Amniotic stem cell (primary cell): ENCODE measurements around the gene COLQ.

Experiments used
- DNase-seq: peaks from one replicate; lab custom pipeline; 2025; lab: John Stamatoyannopoulos, UW

The COLQ gene

DNA sequence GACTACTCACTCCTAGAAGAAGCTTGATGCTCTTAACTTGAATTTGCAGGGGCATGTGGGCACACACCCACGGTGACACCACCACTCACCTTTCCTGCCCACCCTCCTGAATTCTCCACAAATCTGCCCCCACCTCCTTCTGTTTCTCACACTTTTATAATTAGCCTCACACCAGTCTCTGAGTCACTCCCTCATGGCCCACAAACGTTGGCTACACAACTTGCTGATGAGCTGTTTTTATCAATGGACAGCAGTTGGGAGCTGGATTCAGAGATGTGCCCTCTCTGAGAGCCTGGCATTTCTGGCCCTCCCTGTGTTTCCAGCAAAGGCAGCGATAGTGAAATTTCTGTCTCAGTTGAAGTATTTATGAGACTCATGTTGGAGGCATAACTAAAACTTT is 1.3 kb downstream of the COLQ start:
- DNase-seq, result no peak

DNA sequence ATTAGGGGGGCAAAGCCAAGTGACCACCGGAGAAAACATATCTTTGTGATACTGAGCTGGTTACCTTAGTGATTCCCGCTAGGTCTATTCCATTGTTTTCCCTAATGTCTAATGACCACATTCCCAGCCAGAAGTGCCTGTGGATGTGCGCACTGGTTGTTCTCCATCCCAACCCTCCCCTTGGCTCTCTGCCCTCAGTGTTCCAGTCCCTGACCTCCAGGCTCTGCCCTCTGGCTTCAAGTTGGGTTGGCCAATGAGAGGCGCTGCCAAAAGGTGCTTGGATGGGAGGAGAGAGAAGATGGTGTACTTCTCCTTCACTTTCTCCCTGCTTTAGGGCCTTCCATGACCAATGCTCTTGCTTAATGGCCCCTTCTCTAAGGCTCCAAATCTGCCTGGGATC is 2.4 kb downstream of the COLQ start:
- no peak for DNase-seq

DNA sequence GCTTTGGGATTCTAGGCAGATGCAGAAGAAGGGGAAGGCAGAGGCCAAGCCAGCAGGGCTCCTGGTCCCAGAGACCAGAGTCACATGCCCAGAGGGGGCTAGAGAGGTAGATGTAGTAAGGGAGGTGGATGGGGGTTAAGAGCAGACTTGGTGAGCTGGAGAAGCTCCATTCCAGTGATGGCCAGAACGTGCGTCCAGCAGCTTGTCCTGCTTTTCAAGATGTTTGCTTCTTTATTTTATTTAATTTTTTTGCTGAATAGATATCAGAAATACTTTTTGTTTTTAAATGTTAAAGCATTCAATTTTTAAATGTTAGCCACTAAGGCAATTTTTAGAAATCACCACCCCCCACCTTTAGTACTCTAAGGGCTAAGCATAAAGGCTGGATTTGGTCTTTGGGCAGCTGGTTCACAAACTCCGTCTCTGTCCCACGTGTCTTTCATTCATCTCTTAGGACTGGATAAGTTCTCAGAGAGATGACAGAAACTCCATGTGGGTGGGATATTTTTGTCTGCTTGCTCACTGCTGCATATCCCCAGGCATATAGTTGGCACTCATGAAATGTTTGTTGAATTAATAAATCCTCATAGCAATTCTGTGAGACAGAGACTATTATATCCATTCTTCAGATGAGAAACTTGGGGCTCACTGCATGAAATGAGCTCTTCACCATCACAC is 6.7 kb downstream of the COLQ start:
- no peak for DNase-seq

DNA sequence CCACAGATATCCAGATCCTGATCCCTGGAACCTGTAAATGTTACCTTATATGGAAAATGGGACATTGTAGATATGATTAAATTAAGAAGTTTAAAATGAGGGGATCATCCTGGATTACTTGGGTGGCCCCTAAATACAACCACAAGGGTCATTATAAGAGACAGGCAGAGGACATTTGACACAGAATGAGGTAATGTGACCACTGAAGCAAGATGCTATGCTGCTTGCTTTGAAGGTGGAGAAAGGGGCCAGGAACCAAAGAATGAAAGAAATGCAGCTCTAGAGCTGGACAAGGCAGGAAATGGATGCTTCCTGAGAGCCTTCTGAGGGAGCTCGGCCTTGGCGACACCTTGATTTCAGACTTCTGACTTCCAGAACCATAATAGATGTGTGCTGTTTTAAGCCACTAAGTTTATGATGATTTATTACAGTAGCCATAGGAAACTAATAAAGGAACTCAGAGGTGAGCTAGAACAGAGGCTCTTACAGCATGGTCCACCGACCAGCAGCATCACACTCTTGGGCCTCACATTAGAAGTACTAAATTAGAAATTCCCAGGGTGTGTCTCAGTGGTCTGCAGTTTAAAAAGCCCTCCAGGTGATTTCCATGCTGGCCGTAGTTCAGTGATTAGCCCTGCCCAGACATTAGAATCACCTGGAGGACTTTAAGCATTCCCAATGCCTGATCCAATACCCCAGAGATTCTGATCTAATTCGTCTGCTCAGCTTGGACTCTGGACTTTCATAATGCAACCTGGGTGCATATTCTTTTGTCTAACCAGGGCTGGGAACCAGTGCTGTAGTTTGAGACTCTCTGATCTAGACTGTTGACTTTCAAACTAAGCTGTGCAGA is 7.5 kb downstream of the COLQ start:
- DNase-seq, result no peak

DNA sequence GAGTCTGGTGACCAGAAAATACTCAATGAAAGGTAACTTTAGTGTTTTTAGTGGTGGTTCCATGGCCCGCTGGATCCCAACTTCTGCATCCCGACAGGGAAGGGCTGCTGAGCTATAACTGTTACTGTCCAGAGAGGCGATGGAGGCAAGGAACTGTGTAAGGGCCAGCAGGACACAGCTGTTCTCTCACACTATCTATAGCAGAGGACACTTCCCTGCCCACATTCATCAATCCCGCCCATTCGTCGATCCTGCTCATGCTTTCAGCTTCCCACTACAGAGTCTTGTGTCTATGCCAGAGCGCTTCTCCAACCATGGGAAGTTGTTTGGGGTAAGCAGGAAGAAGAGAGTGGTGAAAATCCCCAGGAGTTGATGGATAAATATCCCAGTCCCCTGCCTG is 8.4 kb downstream of the COLQ start:
- no peak for DNase-seq

DNA sequence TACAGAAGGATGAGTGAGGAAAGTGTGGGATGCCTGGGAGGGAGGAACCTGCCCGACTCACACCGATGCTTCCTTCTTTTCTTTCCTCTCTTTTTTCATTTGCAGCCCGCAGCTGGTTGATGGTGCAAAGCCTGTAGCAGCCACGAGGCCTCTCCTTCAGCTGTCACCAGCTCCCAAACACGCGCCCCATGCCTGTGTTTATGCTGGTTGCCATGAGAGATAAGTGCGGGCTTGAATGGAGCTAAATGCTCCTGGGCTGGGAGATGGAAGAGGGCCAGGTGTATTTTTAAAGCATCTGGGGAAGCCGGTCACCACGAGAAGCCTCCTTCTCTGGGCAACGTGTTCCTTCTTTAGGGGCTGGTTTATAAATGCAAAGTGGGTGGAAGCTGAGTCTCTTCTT is 9.3 kb downstream of the COLQ start:
- no peak for DNase-seq

DNA sequence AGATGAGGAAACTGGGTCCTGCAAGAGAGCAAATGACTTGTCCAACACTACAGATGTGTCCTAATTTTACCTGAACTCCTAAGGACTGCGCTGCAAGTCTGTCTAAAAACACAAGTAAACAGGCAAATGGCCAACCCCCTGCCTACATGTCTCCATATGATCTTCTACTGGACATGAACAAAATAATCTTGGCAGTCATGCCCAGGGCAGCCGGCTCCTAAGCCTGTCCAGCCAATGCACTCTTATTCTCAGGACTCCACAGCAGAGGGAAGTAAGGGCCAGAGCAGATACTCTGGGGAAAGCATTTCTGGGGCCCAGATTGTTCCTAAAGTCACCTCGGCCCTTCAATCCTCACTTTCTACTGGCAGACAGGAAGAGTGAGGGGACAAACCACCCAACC is 10.3 kb downstream of the COLQ start:
- DNase-seq, result no peak

DNA sequence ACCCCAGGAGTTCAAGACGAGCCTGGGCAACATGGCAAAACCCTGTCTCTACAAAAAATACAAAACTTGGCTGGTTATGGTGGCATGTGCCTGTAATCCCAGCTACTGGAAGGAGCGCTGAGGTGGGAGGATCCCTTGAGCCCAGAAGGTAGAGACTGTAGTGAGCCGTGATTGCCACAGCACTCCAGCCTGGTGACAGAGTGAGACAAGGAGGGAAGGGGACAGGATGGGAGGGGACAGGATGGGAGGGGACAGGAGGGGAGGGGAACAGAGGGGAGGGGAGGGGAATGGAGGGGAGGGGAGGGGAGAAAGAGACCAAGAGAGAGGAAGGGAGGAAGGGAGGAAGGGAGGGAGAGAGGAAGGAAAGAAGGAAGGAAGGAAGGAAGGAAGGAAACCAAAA is 11.0 kb downstream of the COLQ start:
- DNase-seq, result no peak

DNA sequence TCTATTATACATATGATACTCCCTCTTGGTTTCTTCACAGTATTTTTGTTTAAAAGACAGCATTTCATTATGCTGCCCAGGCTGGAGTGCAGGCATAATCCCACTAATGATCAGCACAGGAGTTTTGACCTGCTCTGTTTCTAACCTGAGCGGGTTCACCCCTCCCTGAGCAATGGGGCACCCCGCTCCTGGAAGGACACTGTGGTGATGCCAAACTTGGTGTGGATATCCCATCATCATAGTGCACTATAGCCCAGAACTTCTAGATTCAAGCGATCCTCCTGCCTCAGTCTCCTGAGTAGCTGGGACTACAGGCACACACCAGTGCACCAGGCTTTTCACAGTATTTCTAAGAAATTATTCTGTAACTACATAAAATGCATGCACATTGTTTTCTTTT is 14.9 kb downstream of the COLQ start:
- DNase-seq, result no peak

DNA sequence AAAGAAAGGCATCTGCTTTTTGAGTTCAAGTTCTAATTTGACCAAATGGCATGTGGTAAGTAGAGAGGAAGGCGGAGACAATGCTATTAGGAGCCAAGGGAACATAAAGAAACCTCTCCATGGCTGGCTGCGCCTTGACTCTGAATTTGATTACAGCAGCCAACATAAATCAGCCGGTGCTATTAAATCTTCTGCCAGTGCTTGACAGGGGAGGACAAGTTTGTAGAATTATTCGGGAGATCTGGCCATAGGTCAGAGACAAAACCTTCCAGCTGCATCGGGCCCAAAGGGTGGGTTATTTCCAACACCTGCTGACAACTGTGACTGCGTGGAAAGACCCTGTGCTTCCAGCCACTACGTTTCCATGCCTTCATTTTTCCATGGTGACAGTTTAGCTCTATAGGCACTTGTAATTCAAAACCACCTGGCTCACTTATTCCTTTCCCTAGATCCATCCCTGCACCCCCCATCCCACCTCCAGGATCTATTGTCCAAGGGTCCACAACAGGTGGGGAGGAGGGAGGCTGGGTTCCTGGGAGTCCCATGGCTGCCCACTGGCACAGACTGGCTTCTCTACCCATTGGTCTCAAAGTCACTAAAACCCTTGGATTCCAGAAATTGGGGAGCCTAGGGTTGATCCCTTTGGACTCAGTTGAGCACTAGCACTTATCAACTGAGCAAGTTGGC is 15.9 kb downstream of the COLQ start:
- no peak for DNase-seq

DNA sequence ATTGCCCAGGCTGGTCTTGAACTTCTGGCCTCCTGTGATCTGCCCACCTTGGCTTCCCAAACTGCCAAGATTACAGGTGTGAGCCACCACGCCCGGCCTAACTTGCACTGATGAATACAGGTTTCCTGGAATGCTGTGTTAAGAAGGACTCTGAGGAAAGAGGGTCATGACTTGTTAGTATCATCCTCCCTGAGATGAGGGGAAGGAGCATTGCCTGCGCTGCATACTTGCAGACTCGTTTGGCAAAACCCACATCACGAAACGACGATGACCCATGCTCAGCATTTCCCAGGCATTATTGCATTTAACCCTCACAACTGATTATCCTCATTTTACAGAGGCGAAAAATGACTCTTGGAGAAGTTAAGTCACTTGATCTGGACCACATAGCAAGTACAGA is 18.9 kb downstream of the COLQ start:
- no peak for DNase-seq

DNA sequence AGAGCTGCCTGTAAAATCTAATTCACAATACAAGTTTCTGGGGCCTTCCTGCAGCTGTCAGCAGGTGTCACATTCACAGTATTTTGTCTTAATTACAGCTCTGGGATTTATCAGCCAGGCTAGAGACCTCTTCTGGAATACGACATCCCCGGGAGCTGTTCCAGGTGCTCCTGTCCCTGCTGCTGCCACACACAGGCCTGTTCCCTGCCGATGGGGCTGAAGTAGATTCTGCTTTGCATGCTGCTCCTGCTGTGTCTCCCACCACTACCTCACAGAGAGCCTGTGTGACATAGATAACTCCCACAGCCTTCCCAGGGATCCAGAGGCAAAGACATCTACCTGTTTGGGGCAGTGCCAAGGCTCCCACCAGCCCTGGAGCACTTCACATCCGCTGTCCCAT is 20.4 kb downstream of the COLQ start:
- DNase-seq, result no peak

DNA sequence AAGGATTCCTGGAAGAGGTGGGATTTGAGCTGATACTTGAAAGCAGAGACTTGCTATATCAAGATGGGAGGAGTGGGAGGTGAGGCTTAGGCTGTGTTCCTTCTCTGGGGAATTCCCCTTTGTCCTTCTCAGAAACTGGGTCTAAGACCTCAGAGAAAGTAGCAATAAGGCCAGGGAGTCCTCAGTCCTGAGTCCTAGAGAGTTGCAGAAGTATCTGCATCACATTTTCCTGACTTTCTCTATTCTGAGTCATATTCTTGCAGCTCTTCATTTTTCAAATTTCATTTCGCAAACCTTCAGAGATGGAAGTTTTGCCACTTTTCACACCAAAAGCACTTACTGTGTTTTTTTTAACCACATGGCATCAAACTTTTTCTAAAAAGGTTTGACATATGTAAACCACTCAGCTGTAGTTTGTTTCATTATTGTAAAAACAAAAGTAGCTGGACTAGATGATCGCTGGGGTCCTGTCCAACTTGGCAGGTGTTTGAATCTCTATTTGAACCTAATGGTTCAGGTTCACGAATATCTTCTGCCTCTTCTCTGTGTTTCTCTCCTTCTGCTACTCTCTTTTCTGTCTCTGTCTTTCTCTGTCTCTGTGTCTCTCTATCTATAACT is 21.3 kb downstream of the COLQ start:
- no peak for DNase-seq

DNA sequence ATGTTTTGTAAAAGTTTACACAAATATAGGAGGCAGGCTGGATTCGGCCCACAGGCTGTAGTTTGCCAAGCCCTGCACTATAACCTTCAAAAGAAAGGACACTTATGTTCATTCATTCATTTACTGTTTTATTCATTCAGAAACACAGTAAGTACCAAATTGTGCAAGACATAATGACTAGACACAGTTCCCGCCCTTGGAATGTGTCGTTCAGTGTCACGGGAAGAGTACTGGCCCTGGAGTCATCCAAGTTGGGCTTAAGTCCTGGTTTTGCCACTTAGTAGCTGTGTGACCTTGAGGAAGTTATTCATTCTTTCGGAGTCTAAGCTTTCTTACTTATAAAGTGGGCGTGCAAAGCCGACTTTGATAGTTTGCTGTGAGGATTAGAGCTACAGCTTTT is 22.0 kb downstream of the COLQ start:
- no peak for DNase-seq

DNA sequence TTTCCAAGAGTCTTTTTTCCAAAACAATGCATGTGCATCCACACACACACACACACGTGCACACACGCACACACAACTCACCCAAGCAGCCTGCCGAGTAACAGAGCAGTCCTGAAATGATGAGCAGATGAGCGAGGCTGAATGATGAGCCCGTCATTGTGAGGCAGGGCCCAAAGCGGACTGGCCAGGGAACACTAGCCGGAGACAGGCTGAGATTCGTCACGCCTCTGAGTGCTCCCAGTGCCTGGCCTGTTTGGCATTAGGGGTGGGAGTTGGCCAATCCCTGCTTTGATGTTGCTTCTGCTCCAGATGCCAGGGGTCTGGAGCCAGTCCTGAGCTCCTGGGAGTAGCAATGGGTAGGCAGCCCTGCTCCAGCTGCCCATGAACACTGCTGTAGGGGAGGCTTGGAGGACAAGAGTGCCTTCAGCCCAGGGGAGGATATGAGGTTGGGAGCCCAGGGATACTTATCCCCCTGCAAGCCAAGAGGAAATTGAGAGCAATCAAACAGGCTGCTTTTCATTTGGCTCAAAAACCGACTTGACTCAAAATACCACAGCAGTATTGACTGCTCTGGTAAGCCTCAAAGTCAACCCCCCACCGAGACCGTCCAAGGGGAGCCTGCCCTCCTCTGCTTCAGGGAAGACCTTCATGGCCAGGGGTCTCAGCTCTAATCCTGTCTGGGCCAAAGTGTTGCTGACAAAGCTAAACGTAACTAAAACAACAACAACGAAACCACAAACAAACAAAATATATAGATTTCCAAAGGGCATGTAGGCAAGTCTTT is 22.9 kb downstream of the COLQ start:
- no peak for DNase-seq

DNA sequence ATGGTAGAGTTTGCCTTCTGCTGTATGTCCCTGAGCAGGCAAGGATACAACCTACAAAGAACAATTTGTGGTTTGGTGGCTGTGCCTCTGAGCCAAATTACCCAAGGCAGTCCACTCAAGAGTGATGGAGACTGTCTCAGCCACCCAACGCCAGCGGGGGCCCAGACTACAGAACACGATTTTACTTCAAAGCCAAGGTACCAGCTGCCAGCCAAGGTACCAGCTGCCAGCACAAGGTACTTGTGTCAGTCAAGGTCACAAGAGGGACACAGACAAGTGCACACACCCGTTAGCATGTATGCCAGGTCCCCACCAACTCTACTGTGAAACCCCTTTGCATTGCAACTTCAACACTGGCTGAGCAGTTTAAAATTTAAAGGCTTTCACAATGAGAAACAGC is 23.5 kb downstream of the COLQ start:
- DNase-seq, result no peak

DNA sequence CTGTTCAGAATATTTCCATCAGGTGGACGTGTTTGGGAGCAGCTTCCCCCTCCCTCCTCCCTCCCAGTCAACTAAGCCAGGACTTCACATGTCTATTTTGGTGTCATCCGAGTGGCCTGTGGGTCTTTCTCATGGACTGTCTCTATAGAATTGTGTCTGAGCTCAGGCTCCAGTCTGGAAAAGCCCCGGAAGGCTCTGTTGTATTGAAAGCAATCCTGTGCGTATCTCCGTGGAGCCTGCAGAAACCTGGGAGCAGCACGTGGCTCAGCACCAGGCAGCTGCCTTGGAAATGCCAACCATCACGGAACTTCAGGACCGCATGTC is 25.2 kb downstream of the COLQ start:
- no peak for DNase-seq

DNA sequence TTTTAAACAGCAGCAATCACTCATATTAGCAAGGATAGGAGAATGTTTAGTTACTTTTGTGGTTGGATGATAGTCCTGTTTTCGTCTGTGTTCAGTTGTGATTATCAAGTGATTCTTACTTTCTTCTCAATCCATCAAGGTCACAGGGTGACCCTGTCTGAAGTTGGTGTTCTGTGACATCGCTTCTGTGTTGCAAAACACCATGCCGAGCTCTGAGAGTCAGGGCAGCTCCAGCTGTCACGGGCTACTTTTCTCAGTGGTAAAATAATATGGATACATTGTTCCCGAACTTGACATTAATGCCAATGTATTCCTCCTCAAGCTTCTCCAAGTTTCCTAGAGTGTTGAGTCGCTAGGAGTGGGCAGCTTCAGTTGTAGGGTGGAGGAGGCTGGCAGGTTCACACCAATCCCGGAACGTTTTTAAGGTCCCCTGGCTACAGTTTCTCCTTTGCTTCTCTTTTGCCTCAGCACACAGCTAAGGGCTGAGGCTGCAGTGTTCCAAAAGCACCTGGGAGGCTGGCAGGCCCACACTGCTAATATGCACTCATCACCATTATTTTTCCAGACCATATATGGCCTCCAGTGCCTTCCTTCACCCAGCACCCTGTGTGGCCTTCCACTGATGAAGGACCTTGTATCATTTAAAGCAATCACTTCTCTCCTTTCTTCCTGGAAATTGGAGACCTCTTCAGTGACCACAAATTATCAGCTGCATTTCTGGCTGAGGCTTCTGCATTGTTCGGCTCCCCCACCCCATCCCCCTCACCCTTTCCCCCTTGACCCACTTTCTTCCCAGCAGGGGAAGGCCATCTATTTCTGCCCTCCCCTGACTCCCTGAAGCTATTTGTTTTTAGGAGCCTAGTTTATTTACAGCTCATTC is 25.8 kb downstream of the COLQ start:
- DNase-seq, result no peak

DNA sequence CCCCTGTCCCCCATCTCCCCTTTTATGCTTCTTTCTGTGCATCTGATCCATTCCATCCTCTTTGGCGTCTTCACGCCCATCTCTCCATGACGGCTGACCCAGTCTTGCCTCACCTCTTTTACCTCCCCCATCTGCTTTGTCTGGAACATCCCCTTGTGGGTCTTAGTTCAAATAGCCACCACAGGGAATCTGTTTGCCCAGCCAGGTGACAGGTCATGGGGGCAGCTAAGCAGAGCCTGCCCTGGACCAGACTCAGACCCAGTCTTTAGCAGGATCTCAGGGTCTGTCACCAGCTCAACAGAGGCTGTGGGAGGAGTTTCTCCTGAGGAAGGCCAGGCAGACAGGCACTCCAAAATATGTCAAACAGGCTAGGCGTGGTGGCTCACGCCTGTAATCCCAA is 28.1 kb downstream of the COLQ start:
- DNase-seq, result no peak

DNA sequence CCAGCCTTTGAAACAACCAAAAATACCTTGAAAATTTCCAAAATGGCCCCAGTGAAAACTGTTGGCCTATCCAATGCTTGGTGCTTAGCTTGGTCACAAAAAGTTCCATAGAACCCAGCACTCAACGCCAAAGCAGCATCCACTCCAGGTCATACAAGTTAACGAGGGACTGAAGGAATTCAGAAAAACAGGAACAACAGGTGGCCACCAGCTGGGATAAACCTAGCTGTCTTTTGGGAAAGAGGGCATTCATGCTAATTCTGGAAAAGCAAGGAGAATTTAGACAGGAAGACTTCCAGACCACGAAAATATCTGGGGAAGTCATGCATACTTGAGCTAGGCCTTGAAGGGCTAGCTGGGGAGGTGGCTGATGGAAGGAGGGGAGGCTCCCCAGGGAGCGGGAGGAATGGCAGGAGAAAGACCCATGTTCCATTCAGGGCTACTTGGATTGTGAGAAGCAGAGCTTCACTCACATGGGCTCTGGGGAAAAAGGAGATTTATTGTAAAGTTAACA is 28.6 kb downstream of the COLQ start:
- DNase-seq, result no peak

DNA sequence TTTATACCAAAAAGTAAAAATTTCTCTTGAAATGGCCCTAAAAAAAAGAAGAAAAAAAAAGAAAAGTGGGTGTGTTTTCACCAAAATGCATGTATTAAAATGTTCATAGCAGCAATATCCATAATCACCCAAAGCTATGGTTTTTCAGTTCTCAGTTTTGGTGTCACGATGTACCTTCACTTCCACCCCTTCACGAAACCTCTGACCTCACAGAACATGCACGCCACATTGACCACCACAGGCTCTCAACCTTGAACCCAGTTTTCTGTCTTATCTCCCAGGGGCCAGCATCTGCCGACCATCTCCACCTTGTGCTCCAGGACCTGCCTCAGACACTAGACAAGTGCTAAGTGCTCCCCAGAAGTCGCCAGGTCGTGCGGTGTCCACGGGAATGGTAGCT is 30.4 kb downstream of the COLQ start:
- no peak for DNase-seq
